M059J (cell line): ENCODE measurements around the gene INPP4A. TPM values are rescaled to one million over a fixed set of nuclear protein-coding genes. Genes with fewer than 3 reads are reported as not detected.
A peak's percentile ranks its signal among the peaks of the same experiment; 100 is the strongest.

ENCODE experiments used
- DNase-seq: peaks from one replicate; pipeline ENCODE4 v3.0.0-alpha.2; 2012; ENCODE audit warnings: low read depth
- total RNA-seq: library from RNA; depleted of rRNA; stranded (reverse); fragments of >200 nt; shearing (Covaris generic); gene quantifications from 2 replicates; pipeline ENCODE4 v1.2.3, GENCODE V29; 2014

The INPP4A gene
- total RNA-seq, 1 experiment from 2014 or later = 14.3 TPM

- DNase-seq = no peak
Observed at GRCh38 chr2:98563394-98563793, 118.7 kb downstream of the INPP4A start.

- DNase-seq = no peak
Observed at GRCh38 chr2:98564541-98565132, 120.0 kb downstream of the INPP4A start.

- no peak for DNase-seq
Observed at GRCh38 chr2:98565286-98565860, 120.7 kb downstream of the INPP4A start.

GRCh38 chr2:98565941-98566340 is 121.3 kb downstream of the INPP4A start:
- DNase-seq = no peak

GRCh38 chr2:98568161-98568956 is 123.7 kb downstream of the INPP4A start:
- DNase-seq = no peak

- DNase-seq = peak; percentile 4
Observed at GRCh38 chr2:98569197-98569793, 124.6 kb downstream of the INPP4A start.

- DNase-seq = no peak
Observed at GRCh38 chr2:98569915-98570314, 125.3 kb downstream of the INPP4A start.

- DNase-seq = no peak
Observed at GRCh38 chr2:98570356-98570755, 125.7 kb downstream of the INPP4A start.

GRCh38 chr2:98571121-98571701 is 126.6 kb downstream of the INPP4A start:
- no peak for DNase-seq

GRCh38 chr2:98571796-98572195 is 127.1 kb downstream of the INPP4A start:
- no peak for DNase-seq

GRCh38 chr2:98572211-98572610 is 127.6 kb downstream of the INPP4A start:
- DNase-seq = no peak

GRCh38 chr2:98572676-98573075 is 128.0 kb downstream of the INPP4A start:
- peak; percentile 16 for DNase-seq

GRCh38 chr2:98573426-98573825 is 128.8 kb downstream of the INPP4A start:
- no peak for DNase-seq

- no peak for DNase-seq
Observed at GRCh38 chr2:98576666-98577312, 132.1 kb downstream of the INPP4A start.

- no peak for DNase-seq
Observed at GRCh38 chr2:98577313-98577712, 132.7 kb downstream of the INPP4A start.

- no peak for DNase-seq
Observed at GRCh38 chr2:98578231-98578630, 133.6 kb downstream of the INPP4A start.

GRCh38 chr2:98579926-98580325 is 135.3 kb downstream of the INPP4A start:
- no peak for DNase-seq

- no peak for DNase-seq
Observed at GRCh38 chr2:98580656-98581284, 136.1 kb downstream of the INPP4A start.

- no peak for DNase-seq
Observed at GRCh38 chr2:98582523-98582922, 137.9 kb downstream of the INPP4A start.

- DNase-seq = no peak
Observed at GRCh38 chr2:98583276-98583675, 138.6 kb downstream of the INPP4A start.
